ENCODE measurements around the gene GULP1.
"Not testable (repeated sequence)": the region's sequence is repeated elsewhere in the genome, so short reads cannot be mapped to it uniquely, and the experiment has no call there.

GULP1 gene, protein sequence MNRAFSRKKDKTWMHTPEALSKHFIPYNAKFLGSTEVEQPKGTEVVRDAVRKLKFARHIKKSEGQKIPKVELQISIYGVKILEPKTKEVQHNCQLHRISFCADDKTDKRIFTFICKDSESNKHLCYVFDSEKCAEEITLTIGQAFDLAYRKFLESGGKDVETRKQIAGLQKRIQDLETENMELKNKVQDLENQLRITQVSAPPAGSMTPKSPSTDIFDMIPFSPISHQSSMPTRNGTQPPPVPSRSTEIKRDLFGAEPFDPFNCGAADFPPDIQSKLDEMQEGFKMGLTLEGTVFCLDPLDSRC

DNA sequence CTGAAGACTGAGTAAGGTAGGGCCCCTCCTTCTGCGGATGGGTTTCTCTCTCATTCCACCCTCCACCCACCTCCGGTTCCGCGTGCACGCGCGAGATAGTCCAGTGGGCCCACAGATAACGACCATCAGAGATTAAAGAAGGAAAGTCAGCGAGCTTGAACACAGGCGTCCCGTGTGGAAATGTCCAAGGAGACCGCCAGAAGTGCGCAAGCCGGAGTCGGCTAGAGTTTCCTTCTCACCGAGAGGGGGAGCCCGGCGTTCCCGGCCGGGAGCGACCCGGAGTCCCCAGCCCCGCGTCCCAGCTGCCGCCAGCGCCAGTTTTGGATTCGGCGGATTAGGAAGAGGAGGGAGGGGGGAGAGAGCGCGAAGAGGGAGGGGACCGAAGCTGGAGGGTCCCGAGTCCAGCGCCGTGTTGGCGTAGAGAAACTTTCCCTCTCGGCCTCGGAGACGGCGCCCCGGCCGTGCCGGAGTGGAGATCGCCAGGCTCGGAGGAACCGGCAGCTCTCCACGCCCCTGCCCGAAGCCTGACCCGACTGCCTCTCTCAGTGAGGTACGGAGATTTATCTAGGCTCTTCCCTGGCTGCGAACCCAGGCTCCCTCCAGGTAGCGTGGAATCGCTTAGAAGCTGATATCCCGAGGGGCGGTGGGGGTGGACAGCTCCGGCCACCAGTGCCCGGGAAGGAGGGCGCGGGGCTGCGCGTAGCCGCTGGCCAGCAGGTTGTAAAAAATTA, at the start of gene GULP1:
TSS of gene GULP1 (plus strand) at position 258 of the 731 bp plus-strand sequence. CDS start 185,829 bp downstream, outside the sequence.
- DNase-seq (ENCODE audit: low spot score) = peak; percentile 0

DNA sequence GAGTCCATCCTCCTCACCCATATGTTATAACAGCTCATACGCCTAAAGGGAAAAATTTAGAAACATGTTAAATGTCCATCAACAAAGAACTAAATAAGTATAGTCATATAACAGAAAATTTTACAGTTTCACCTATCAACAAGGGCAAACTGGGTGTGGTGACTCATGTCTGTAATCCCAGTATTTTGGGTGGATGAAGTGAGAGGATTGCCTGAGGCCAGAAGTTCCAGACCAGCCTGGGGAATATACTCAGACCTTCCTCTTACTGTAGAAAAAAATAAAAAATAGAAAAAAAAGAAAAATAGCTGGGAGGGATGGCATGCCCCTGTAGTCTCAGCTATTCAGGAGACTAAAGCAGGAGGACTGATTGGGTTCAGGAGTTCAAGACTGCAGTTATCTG, 48.3 kb upstream of the GULP1 start:
- DNase-seq (ENCODE audit: low spot score) = no peak

DNA sequence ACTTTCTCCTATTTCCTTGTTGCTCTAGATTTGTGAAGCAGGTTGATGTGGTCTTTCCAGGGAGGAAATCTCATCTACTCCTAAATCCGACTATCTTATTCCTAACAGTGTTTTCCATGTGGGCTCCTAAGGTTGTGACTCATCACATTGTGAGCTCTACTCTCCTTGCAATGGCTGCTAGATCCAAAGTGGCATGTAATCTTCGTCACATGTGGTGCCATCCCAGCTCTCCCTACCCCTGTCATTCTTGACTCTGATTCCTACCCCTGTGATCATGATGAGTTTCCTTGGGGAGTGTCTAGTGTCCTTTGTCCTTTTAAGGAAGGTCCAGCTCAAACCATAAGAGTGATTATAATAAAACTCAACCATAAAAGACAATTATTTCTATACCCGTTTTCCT, 47.3 kb upstream of the GULP1 start:
- DNase-seq (ENCODE audit: low spot score) = no peak

DNA sequence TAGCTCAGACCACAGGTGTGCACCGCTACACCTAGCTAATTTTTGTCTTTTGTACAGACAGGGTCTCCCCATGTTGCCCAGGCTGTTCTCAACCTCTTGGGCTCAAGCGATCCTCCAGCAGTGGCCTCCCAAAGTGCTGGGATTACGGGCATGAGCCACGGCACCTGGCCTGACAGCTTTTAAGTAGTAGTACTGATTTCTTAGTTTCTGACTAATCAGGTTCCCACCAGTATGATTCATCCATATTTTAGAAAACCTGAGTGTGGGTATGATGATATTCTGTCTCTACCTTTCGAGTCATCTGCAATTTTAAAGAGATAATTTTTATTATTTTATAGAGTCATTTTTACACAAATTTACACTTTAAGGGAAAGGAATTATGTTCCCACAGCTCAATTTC, 46.4 kb upstream of the GULP1 start:
- no peak for DNase-seq (ENCODE audit: low spot score)

DNA sequence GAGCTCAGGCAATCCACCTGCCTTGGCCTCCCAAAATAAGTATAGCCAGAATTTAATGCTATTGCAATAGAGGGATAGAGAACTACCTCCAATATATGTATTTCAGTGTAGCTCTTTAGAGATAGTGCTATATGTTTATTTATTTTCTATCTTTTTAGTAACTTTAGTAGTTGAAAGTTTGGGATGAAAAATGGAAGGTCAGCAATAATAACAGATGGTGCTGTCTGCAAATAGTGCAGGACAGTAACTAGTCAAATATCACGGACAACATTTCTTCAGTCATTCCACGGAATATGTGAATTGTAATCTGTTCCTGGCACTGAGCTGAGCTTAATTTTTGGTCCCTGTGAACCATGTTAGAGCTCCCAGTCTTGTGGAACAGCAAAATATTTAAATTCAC, 43.2 kb upstream of the GULP1 start:
- no peak for DNase-seq (ENCODE audit: low spot score)

DNA sequence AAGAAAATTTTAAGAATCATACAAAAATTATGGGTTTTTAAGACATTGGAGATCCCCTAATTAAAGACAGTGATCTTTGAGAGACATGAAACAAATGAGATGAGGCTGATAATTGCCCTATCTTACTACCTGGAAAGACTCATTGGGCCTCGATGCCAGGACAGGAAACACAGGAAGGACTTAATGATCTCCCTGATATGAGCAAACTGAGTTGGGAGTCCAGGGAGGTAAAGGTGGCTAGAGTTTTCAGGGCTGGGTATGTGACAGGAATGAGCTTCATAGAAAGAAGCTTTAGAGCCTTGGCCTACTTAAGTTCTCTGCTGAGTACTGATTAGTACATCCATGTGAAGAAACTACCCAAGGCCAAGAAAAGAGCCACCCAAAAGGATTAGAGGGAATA, 40.6 kb upstream of the GULP1 start:
- no peak for DNase-seq (ENCODE audit: low spot score)

DNA sequence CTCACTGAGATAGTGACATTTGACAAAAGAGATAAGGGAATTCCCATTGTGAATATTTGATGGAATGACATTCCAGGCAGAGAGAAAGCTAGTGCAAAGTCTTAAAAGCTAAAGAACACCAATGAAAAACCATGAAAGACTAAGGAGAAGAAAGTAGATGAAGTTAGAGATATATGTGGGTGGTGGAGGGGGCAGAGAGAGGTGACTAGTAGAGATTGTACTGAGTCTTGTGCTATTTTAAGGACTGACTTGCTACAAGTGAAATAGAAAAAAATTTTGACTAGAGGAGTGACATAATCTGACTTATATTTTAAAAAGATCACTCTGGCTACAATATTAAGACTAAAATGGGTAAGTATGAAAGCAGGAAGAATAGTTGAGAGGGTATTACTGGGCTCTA, 35.3 kb upstream of the GULP1 start:
- DNase-seq (ENCODE audit: low spot score) = no peak

DNA sequence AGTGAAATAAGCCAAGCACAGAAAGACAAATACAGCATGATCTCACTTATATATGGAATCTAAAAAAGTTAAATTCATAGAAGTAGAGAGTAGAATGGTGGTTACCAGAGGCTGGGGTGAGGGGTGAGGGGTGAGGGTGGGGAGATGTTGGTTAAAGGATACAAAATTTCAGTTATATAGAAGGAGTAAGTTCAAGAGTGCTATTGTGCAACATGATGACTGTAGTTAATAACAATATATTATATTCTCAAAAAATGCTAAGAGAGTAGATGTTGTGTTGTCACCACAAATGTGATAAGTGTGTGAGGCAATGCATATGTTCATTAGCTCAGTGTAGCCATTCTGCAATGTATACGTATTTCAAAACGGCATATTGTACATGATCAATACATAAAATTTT, 26.4 kb upstream of the GULP1 start:
- DNase-seq (ENCODE audit: low spot score) = no peak

DNA sequence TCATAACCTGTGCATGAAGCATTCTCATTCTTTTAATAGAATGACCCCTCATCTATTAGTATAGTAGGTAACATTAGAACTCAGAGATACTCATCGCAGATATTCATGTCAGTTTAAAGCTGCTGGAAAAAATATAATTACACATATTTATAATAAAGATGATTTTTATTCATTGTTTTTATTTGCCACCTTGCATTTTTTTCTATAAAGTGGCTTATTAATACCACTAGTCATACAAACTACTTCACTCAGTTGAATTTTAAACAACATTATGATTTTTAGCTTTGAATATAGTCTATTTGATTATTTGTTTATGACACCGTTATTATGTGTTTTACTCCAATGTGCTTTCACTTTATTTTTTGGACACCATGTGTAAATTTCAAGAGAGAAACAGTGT, 23.9 kb upstream of the GULP1 start:
- DNase-seq (ENCODE audit: low spot score) = no peak

DNA sequence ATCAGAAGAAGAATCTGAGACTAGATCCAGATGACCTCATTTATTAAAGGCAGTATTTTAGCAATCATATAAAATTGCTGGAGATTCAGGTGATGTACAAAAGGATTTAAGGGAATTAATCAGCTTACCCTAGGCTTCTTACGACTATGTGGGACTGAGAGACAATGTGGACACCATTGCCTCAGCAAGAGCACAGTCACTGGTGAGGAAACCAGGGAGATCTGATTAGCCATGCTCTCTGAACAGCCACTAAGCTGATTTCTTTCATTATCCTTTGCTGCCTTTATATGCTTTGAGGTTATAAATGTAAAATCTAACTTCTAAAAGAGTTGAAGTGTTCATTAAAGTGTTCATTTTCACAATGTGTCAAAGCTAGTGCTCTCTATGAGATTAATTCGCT, 22.7 kb upstream of the GULP1 start:
- no peak for DNase-seq (ENCODE audit: low spot score)

DNA sequence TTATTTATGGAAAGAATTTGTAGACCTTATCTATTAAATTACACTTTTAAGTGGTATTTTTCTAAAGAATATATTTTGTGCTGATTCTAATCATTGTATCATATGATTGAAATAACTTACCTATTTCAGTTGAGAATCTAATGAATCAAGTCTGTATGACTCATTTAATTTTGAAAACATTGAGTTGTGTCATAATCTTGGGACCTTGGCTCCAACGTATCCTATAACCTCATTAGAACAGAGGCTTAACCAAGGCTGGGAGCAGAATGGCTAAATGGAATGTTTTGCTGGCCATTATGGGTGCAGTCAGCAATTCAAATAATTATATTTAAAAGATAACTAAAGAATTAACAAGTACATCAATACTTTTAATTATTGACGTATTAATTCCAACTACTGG, 19.6 kb upstream of the GULP1 start:
- DNase-seq (ENCODE audit: low spot score) = no peak

DNA sequence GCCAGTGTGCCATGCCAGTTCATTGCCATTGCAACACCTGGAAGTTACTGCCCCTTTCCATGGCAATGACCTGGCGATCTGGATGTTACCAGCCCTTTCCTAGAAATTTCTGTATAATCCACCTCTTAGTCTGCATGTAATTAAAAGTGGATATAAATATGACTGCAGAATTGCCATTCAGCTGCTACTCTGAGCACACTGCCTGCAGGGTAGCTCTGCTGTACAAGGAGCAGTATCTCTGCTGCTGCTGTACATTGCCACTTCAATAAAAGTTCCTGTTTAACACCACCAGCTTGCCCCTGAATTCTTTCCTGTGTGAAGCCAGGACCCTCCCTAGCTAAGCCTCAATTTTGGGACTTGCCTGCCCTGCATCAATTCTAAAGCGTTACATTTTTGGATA, 17.4 kb upstream of the GULP1 start:
- no peak for DNase-seq (ENCODE audit: low spot score)

DNA sequence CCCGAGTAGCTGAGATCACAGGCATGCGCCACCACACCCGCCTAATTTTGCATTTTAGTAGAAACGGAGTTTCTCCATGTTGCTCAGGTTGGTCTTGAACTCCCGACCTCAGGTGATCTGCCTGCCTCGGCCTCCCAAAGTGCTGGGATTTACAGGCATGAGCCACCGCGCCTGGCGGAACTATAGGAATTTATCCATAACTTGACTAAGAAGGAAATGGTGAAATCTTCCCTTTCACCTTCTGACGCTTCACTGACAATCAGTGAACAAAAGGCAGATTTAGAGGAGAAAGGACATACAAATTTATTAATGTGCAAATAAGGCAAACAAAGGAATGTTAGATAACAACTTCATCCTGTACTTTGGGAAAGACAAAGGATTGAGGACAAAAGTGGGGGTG, 15.4 kb upstream of the GULP1 start:
- DNase-seq (ENCODE audit: low spot score) = no peak

DNA sequence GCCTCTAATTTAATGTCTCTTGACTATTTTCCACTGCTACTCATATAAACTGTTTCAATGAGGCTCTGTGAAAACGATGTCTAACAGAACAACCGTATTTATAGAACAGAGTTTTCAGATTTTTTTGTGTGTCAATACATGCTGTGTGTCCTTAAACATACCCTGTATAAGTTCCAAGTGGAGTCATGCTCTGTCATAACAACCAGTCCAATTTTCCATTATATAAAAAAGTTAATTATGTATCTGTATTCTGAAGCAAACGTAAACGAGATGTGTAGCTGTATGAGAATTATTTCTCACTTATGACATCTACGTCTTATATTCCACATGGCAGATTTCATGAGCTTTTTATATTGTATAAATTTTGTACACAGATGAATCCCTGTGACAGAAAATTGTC, 13.9 kb upstream of the GULP1 start:
- no peak for DNase-seq (ENCODE audit: low spot score)

DNA sequence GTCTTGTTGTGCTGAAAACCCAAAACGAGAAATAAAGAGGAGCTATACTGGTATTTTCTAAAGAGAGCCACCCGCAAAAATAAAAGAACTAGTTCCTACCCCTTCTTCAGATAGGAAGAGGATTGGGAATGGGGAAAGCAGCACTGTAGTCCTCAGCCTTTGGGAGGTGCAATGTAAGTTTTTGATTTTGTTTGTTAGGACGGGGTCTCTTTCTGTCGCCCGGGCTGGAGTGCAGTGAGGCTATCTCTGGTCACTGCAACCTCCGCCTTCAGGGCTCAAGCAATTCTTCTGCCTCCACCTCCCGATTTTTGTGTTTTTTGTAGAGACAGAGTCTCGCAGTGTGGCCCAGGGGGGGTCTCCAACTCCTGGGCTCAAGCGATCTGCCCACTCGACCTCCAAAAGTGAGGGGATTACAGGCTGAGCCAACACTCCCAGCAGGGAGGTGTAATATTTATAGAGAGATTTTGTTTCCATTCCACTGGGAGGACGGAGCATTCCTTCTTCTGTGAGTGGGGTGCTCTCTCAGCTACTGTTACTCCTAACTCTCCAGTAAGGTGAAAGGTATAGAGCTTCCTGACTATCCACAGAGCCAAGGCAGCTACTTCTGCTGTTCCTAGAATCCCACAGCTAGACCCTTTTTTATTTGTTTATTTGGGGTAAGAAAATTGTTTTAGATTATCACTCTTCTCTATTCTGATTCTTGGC, 13.1 kb upstream of the GULP1 start:
- no peak for DNase-seq (ENCODE audit: low spot score)

DNA sequence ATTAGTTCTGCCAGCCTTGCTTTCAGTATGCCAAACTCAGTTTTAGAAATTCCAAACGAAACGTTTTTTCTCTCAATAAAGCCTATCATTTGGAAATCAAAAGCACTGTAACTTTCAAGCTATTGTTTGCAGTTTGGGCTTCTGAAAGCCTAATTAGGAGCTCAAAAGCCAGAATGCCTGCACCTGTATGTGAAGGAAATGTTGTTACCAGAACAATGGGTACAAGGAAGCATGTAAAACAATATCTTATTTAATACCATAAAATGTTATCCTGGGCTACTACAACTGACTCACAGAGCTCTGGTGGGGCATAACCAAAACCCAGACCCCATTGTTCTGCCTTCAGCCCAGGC, 12.6 kb upstream of the GULP1 start:
- no peak for DNase-seq (ENCODE audit: low spot score)

DNA sequence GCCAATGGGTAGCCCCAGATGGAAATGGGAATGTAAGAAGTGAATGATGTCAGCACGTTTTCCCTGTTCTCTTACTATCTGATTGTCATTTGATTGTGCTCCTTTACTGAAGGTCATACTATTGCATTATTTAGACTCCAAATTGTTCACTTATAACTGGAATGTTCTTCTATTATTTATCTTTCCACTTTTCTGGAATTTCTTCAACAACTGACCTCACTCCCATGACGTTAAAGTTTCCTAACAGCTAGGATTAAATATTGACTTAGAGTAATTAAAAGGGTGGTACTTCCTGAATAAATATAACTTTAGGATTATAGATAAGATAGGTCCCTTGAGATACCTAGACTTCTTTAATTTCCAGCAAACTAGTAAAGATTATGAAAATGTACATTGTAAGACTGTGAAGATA, 10.9 kb upstream of the GULP1 start:
- no peak for DNase-seq (ENCODE audit: low spot score)

DNA sequence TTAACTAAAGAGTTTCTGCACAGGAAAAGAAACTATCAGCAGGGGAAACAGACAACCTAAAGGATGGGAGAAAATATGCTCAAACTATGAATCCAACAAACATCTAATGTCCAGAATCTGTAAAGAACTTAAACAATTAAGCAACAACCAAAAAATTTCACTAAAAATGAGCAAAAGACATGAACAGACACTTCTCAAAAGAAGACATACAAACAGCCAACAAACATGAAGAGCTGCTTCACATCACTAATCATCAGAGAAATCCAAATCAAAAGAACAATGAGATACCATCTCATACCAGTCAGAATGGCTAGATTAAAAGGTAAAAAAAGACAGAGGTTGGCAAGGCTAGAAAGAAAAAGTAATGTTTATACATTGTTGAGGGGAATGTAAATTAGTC, 8.8 kb upstream of the GULP1 start:
- DNase-seq (ENCODE audit: low spot score) = no peak

DNA sequence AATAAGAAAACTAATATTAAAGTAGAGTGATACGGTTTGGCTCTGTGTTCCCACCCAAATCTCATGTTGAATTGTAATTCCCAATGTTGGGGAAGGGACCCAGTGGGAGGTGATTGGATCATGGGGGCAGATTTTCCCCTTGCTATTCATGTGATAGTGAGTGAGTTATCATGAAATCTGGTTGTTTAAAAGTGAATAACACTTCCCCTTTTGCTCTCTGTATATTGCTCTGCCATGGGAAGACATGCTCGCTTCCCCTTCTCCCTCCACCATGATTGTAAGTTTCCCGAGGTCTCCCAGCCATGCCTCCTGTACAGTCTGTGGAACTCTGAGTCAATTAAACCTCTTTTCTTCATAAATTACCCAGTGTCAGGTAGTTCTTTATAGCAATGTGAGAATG, 7.4 kb upstream of the GULP1 start:
- not testable (repeated sequence) for DNase-seq (ENCODE audit: low spot score)

DNA sequence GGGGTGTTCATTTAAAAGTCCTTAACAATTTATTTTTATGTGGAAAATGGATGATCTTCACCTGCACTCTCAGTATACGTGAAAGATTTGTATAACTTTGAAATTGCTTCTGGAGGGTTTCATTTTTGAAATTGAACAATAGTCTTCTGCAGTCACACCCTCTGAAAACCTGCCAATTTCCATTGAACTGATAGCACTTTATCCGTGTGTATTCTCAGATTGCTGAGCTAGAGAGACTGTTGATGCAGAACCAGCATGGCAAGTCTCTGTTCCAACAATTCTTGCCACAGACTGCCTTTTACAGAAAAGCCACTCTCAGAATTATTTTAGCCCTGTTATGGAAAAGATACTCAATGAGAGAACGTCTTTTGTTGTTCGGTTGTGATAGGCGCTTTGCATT, 6.6 kb upstream of the GULP1 start:
- DNase-seq (ENCODE audit: low spot score) = no peak

DNA sequence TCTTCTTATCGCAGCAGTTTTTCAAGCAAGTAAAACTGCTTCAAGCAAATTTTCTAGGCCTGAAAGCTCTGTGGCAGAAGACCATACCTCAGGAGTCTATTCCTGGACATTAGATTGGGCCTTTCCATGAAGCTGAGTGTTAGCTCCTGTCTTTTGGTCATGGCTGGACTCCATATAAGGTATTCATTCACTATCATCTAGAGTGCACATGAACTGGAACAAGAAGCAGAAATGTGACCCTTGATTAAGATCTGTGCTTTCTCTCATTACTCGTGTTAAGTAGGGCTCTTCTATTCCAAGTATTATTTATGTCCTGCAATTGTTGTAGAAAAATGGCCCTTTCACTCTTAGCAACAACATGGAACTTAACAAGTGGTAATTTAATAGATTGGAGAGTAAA, 5.9 kb upstream of the GULP1 start:
- DNase-seq (ENCODE audit: low spot score) = no peak

DNA sequence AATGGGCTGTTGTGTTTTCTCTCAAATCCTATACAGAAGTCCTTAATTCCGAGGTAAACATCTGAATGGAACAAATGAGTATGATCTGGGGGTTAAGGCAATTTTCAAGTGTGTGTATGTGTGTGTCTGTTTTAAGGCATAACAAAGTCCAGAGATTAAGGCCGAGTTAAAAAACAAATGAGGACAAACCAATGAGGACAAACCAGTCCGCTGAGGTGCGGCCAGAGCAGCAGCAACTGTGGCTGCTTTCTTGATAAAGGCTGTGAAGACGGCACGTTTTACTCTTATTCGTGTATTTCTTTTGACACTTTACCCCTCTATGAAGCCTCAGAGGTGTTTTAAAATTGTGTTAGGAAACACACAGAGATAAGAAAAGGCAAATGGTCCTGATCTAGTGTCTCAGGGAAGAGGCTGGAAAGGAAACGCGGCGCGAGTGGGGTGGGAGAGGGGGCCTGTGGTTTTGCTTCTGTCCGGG, 495 bp upstream of the GULP1 start:
- DNase-seq (ENCODE audit: low spot score) = no peak
